Trophoblast cell (in vitro differentiated cells and primary cell): Measurements from ENCODE around the gene BAG3.

Experiments used
- DNase-seq, 2 donors: peaks; one replicate each; pipeline ENCODE4 v3.0.0-alpha.2; 2016
- H2AFZ ChIP-seq: 2 replicates; pipeline ENCODE4 v1.6.1; 2013; ENCODE audit warnings: low read length, moderate library complexity, mild to moderate bottlenecking; ENCODE audit not compliant: insufficient read depth, poor library complexity
- H2AK5ac ChIP-seq: 2 replicates; pipeline ENCODE4 v1.6.1; 2013; ENCODE audit warnings: mild to moderate bottlenecking, low read length
- H2BK120ac ChIP-seq: 2 replicates; pipeline ENCODE4 v1.6.1; 2013; ENCODE audit warnings: low read length, mild to moderate bottlenecking, moderate library complexity; ENCODE audit not compliant: insufficient read depth, poor library complexity
- H2BK12ac ChIP-seq: 2 replicates; pipeline ENCODE4 v1.6.1; 2013; ENCODE audit warnings: mild to moderate bottlenecking, low read length, moderate library complexity
- H2BK5ac ChIP-seq: 2 replicates; pipeline ENCODE4 v1.6.1; 2013; ENCODE audit warnings: low read length, low read depth, moderate library complexity, mild to moderate bottlenecking; ENCODE audit not compliant: poor library complexity
- H3K14ac ChIP-seq: 2 replicates; pipeline ENCODE4 v1.6.1; 2013; ENCODE audit warnings: mild to moderate bottlenecking, low read length
- H3K18ac ChIP-seq: 2 replicates; pipeline ENCODE4 v1.6.1; 2013; ENCODE audit warnings: mild to moderate bottlenecking, low read length
- H3K23ac ChIP-seq: 2 replicates; pipeline ENCODE4 v1.6.1; 2013; ENCODE audit warnings: low read length
- H3K27ac ChIP-seq: 2 replicates; pipeline ENCODE4 v1.5.1; 2013; ENCODE audit warnings: low read depth, mild to moderate bottlenecking, inconsistent platforms, low read length, moderate library complexity
- H3K27me3 ChIP-seq: 2 replicates; pipeline ENCODE4 v1.6.1; 2013; ENCODE audit warnings: inconsistent platforms, mild to moderate bottlenecking, low read length, moderate library complexity; ENCODE audit not compliant: insufficient read depth
- H3K36me3 ChIP-seq, 2 experiments: 1 replicate in 1 of 2; 2 replicates in 1 of 2; pipeline ENCODE4 v1.6.1; 2013; ENCODE audit warnings: low read length in 2 of 2, mild to moderate bottlenecking in 2 of 2, moderate library complexity in 1 of 2; ENCODE audit not compliant: insufficient read depth in 2 of 2, control insufficient read depth in 1 of 2
- H3K4ac ChIP-seq: 2 replicates; pipeline ENCODE4 v1.6.1; 2013; ENCODE audit warnings: low read depth, mild to moderate bottlenecking, low read length, moderate library complexity
- H3K4me1 ChIP-seq, 2 experiments: 1 replicate in 1 of 2; 2 replicates in 1 of 2; pipeline ENCODE4 v1.6.1; 2013; ENCODE audit warnings: low read length in 2 of 2, mild to moderate bottlenecking in 2 of 2, moderate library complexity in 1 of 2; ENCODE audit not compliant: insufficient read depth in 2 of 2, control insufficient read depth in 1 of 2
- H3K4me2 ChIP-seq: 2 replicates; pipeline ENCODE4 v1.6.1; 2013; ENCODE audit warnings: inconsistent platforms, mild to moderate bottlenecking, low read length, moderate library complexity
- H3K4me3 ChIP-seq: 2 replicates; pipeline ENCODE4 v1.5.1; 2013; ENCODE audit warnings: mild to moderate bottlenecking, low read depth, low read length, inconsistent platforms
- H3K79me1 ChIP-seq: one replicate; pipeline ENCODE4 v1.6.1; 2013; ENCODE audit warnings: low read length
- H3K79me2 ChIP-seq: 2 replicates; pipeline ENCODE4 v1.6.1; 2013; ENCODE audit warnings: low read length, mild to moderate bottlenecking; ENCODE audit not compliant: control insufficient read depth, insufficient read depth, poor library complexity
- H3K9ac ChIP-seq: 2 replicates; pipeline ENCODE4 v1.6.1; 2013; ENCODE audit warnings: mild to moderate bottlenecking, low read length
- H3K9me3 ChIP-seq: 2 replicates; pipeline ENCODE4 v1.6.1; 2013; ENCODE audit warnings: low read depth, mild to moderate bottlenecking, control low read depth, inconsistent platforms, low read length; ENCODE audit not compliant: insufficient read depth
- H4K12ac ChIP-seq: 2 replicates; pipeline ENCODE4 v1.6.1; 2013; ENCODE audit warnings: low read depth, mild to moderate bottlenecking, low read length, moderate library complexity
- H4K8ac ChIP-seq: 2 replicates; pipeline ENCODE4 v1.6.1; 2013; ENCODE audit warnings: low read depth, mild to moderate bottlenecking, low read length, moderate library complexity
- H4K91ac ChIP-seq: one replicate; pipeline ENCODE4 v1.6.1; 2013; ENCODE audit warnings: low read depth, mild to moderate bottlenecking, low read length, moderate library complexity
- WGBS: extraction: QIAGEN DNeasy Blood & Tissue Kit; methylation state at CpG from one replicate; pipeline ENCODE4 v1.1.7; 2013; ENCODE audit warnings: missing lambda C conversion rate; ENCODE audit not compliant: insufficient read length, insufficient coverage; ENCODE audit errors: extremely low coverage; 5-methylcytosine and 5-hydroxymethylcytosine counted together

Gene BAG3

DNA sequence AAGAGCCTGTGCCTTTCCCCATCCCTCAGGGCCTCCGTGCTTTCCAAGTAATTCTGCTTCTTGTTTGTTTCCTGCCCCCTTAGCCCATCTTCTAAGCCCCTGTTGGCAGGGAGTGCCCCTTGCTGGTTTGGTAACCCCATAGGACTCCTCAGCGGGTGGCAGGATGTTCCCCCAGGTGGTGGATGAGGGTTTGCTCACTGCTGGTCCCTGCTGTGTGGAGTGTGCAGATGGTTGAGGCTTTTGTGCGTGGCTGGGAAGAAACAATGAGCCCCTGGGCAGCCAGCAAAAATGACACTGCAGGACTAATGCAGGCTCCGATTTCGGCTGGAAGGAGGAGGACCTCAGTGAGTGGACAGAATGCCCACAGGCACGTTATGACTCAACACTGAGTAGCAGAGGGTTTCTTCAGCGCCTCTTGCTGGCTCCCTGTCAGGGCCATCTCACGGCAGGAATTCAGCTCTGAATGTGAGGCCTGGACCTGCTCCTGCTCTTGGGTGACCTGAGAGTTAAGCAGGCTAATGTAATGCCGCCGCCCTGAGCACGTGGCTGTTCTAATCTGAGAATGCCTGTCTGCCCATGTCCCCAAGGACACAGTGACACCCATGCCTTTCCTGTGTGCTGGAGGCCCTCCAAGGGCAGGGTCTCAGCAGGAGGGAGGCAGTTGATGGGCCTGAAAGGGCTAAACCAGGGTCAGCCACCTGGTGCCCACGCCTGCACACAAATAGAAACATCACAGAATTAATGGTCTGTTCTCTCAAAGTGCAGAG is 16.6 kb downstream of the BAG3 start:
- no CpG with 5 or more reads among the region's 12 CpGs for WGBS
- no peaks in the 10 kb centered on the region for H3K27me3 ChIP-seq
- H3K9me3 ChIP-seq, result no peaks in the 10 kb centered on the region

DNA sequence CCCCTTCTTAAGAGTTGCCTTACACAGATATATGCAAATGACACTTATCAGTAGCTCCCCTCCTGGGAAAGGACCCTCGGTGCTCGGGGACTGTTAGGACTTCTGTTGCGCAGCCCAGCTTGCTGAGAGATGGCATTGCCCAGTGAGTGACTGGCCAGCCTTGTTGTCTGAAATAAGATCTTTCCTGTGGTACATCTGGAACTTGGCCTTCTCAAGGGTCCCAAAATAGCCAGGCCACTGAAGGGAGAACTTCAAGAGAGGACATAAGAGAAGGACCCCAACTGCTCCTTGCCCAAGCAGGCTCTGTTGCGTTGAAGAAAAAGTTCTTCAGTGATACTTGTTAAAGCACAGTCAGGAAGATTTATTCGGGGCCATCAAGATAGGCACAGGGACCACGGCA is 17.3 kb downstream of the BAG3 start:
- Histone ChIP-seq H4K12ac (no peak overlapping the region), H3K14ac (peak overlapping the region; percentile 75), H3K36me3 (peaks cover 28 to 35% of the 10 kb centered on the region in 2 experiments), H2BK5ac (peak overlapping the region; percentile 2), H4K91ac (peak overlapping the region; percentile 1), H3K4me3 (no peak overlapping the region), H2BK120ac (peak overlapping the region; percentile 43), H3K18ac (peak overlapping the region; percentile 9), H3K79me1 (peaks cover 25% of the 10 kb centered on the region), H3K23ac (no peak overlapping the region), H3K27ac (peak overlapping the region; percentile 89), H2AFZ (no peak overlapping the region), H2BK12ac (peak overlapping the region; percentile 65), H2AK5ac (peak overlapping the region; percentile 43), H3K4me1 (peaks cover 52 to 53% of the 10 kb centered on the region in 2 experiments), H3K4me2 (no peak overlapping the region), H4K8ac (peak overlapping the region; percentile 7), H3K9me3 (no peaks in the 10 kb centered on the region), H3K9ac (no peak overlapping the region), H3K79me2 (peaks cover 16% of the 10 kb centered on the region), H3K4ac (peak overlapping the region; percentile 31), H3K27me3 (no peaks in the 10 kb centered on the region)
- no peak for DNase-seq
- WGBS, result no CpG with 5 or more reads among the region's 6 CpGs

More for the DNA sequence above, 16.6 kb downstream of the BAG3 start:
- peak overlapping the region; percentile 58 for H2BK12ac ChIP-seq
- peak overlapping the region; percentile 50 for H2AK5ac ChIP-seq
- H3K9ac ChIP-seq, result no peak overlapping the region
- H3K4me2 ChIP-seq, result no peak overlapping the region
- no peak overlapping the region for H3K4me3 ChIP-seq
- peaks cover 17% of the 10 kb centered on the region for H3K79me2 ChIP-seq
- H3K4ac ChIP-seq, result peak overlapping the region; percentile 31
- DNase-seq, result peak; percentile 98
- no peak overlapping the region for H3K23ac ChIP-seq
- H3K27ac ChIP-seq, result peak overlapping the region; percentile 89
- H4K8ac ChIP-seq, result peak overlapping the region; percentile 7
- H3K4me1 ChIP-seq, result peaks cover 49 to 51% of the 10 kb centered on the region in 2 experiments
- H2BK120ac ChIP-seq, result peak overlapping the region; percentile 43
- H2AFZ ChIP-seq, result no peak overlapping the region
- H3K79me1 ChIP-seq, result peaks cover 24% of the 10 kb centered on the region
- H3K18ac ChIP-seq, result peak overlapping the region; percentile 9
- H3K14ac ChIP-seq, result peak overlapping the region; percentile 16
- peak overlapping the region; percentile 1 for H4K91ac ChIP-seq
- peak overlapping the region; percentile 2 for H2BK5ac ChIP-seq
- peaks cover 25 to 28% of the 10 kb centered on the region in 2 experiments for H3K36me3 ChIP-seq
- H4K12ac ChIP-seq, result no peak overlapping the region

DNA sequence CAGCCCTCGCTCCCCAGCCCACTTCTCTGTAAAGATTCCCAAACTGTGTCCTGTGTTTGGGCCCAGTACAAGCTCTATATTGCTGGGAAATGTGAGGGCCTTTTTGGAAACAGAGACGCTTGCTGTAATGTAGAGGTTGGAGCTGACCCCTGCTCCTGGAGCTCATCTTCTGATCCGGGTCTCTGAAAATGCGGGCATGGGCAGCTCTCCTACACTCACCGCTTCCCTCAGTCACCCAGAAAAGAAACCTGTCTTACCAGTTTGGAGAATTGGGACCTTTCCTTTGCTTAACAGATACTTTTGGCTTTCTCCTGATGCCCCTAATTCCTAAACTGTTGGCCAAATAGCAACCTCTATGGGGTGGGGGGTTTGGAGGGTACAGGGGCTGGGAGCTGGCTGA is 18.2 kb downstream of the BAG3 start:
- H4K12ac ChIP-seq, result no peak overlapping the region
- no peaks in the 10 kb centered on the region for H3K9me3 ChIP-seq
- peaks cover 49% of the 10 kb centered on the region in 2 experiments for H3K4me1 ChIP-seq
- H3K4me2 ChIP-seq, result peak overlapping the region; percentile 20
- no peak overlapping the region for H4K91ac ChIP-seq
- H2BK120ac ChIP-seq, result no peak overlapping the region
- H2BK12ac ChIP-seq, result no peak overlapping the region
- no peak overlapping the region for H3K23ac ChIP-seq
- H3K79me1 ChIP-seq, result peaks cover 25% of the 10 kb centered on the region
- H3K36me3 ChIP-seq, result peaks cover 32 to 37% of the 10 kb centered on the region in 2 experiments
- WGBS, result no CpG with 5 or more reads among the region's 5 CpGs
- H2AK5ac ChIP-seq, result no peak overlapping the region
- H3K79me2 ChIP-seq, result peaks cover 12% of the 10 kb centered on the region
- H2BK5ac ChIP-seq, result peak overlapping the region; percentile 14
- no peak overlapping the region for H3K4ac ChIP-seq
- peak overlapping the region; percentile 6 for H3K27ac ChIP-seq
- H3K14ac ChIP-seq, result no peak overlapping the region
- no peak overlapping the region for H4K8ac ChIP-seq
- no peak overlapping the region for H3K4me3 ChIP-seq
- no peaks in the 10 kb centered on the region for H3K27me3 ChIP-seq
- DNase-seq, result peak; percentile 78 to 89
- H3K9ac ChIP-seq, result no peak overlapping the region
- no peak overlapping the region for H3K18ac ChIP-seq
- H2AFZ ChIP-seq, result no peak overlapping the region

DNA sequence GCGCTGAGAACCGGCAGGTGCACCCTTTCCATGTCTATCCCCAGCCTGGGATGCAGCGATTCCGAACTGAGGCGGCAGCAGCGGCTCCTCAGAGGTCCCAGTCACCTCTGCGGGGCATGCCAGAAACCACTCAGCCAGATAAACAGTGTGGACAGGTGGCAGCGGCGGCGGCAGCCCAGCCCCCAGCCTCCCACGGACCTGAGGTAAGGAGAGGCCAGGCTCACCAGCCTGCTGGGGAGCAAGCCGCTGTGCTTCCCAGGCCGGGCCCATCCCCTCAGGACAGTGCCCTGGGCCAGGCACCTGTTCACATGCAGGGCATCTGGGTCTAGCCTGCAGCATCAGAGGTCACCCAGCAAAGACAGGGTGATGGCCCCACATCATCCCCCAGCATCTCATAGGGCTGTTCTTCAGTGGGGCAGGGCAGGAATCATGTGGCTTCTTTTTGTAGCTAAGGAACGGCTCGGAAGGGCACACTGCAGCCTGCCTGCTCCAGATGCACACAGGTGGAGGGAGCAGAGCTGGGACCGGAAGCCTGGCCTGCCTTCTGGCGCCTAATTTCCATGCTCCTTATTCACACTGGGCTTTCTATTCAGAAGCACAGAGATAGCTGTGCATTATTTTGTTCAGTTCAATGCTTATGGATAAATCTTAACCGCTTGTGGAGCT is 18.9 kb downstream of the BAG3 start:
- no peak overlapping the region for H3K9ac ChIP-seq
- no peak overlapping the region for H3K23ac ChIP-seq
- no peak overlapping the region for H2AFZ ChIP-seq
- H2BK12ac ChIP-seq, result no peak overlapping the region
- H3K79me2 ChIP-seq, result peaks cover 10% of the 10 kb centered on the region
- H2BK5ac ChIP-seq, result no peak overlapping the region
- no peak overlapping the region for H4K8ac ChIP-seq
- peak overlapping the region; percentile 40 for H3K4ac ChIP-seq
- peaks cover 47% of the 10 kb centered on the region in 2 experiments for H3K4me1 ChIP-seq
- DNase-seq, result no peak
- H3K9me3 ChIP-seq, result no peaks in the 10 kb centered on the region
- no peak overlapping the region for H3K14ac ChIP-seq
- H3K79me1 ChIP-seq, result peaks cover 25% of the 10 kb centered on the region
- H3K36me3 ChIP-seq, result peaks cover 32 to 37% of the 10 kb centered on the region in 2 experiments
- H2BK120ac ChIP-seq, result no peak overlapping the region
- WGBS, result no CpG with 5 or more reads among the region's 18 CpGs
- H3K4me2 ChIP-seq, result no peak overlapping the region
- no peak overlapping the region for H3K27ac ChIP-seq
- H4K91ac ChIP-seq, result no peak overlapping the region
- no peak overlapping the region for H2AK5ac ChIP-seq
- H4K12ac ChIP-seq, result no peak overlapping the region
- H3K27me3 ChIP-seq, result no peaks in the 10 kb centered on the region
- no peak overlapping the region for H3K4me3 ChIP-seq
- H3K18ac ChIP-seq, result peak overlapping the region; percentile 25
